OCI-LY3 (cell line): Measurements from ENCODE around the gene ARHGEF28.

Experiments used
- EZH2phosphoT487 ChIP-seq: fragments of 200-600 bp; shearing (Covaris generic); IDR thresholded peaks from 2 replicates; pipeline ENCODE4 v1.6.1; 2018; ENCODE audit warnings: antibody characterized with exemption, mixed run types, low read depth
- TF ChIP-seq, protein P1 (sequence below): fragments of 200-600, 300-600 bp; sonication (generic); IDR thresholded peaks from 2 replicates; pipeline ENCODE4 v1.5.1; 2014; ENCODE audit warnings: antibody characterized with exemption, low read length, low read depth

DNA sequence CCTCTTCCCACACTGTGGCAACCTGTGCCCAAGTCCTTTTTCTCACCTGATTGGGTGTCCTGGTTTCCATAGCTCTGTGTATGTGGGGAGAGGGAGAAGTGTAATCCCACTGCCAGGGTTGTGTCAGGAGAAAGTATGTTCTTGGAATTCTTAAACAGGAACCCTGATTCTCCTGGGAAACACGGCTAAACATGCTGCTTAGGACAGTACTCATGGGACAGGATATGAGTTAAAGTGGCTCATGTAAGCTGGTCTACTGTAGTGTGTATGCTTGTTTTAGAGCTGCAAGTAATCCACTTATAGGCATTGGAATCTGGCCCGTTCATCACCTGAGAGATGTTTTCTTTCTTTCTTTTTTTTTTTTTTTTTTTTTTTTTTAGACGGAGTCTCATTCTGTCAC, 23.9 kb downstream of the ARHGEF28 start:
- TF ChIP-seq, protein P1, sequence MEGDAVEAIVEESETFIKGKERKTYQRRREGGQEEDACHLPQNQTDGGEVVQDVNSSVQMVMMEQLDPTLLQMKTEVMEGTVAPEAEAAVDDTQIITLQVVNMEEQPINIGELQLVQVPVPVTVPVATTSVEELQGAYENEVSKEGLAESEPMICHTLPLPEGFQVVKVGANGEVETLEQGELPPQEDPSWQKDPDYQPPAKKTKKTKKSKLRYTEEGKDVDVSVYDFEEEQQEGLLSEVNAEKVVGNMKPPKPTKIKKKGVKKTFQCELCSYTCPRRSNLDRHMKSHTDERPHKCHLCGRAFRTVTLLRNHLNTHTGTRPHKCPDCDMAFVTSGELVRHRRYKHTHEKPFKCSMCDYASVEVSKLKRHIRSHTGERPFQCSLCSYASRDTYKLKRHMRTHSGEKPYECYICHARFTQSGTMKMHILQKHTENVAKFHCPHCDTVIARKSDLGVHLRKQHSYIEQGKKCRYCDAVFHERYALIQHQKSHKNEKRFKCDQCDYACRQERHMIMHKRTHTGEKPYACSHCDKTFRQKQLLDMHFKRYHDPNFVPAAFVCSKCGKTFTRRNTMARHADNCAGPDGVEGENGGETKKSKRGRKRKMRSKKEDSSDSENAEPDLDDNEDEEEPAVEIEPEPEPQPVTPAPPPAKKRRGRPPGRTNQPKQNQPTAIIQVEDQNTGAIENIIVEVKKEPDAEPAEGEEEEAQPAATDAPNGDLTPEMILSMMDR: no peak
- TF ChIP-seq EZH2phosphoT487: no peak
